NCI-H2107 treated with DMSO at 0.1 percent for 48 hours (cell line): ENCODE data around the gene C19orf85.
A peak's percentile ranks its signal among the peaks of the same experiment; 100 is the strongest.
"Not testable (repeated sequence)": the region's sequence is repeated elsewhere in the genome, so short reads cannot be mapped to it uniquely, and the experiment has no call there.

ENCODE experiments used
- DNase-seq: peaks from one replicate; lab custom pipeline; 2025; ENCODE audit not compliant: unreplicated experiment; lab: John Stamatoyannopoulos, UW

The C19orf85 gene

GRCh38 chr19:55442372-55442961 is 22.1 kb downstream of the C19orf85 start:
- peak; percentile 24 for DNase-seq

- no peak for DNase-seq
Measured at GRCh38 chr19:55441692-55442321, 22.7 kb downstream of the C19orf85 start.

- DNase-seq, result no peak
Measured at GRCh38 chr19:55441319-55441691, 23.2 kb downstream of the C19orf85 start.

- no peak for DNase-seq
Measured at GRCh38 chr19:55440411-55441105, 24.0 kb downstream of the C19orf85 start.

- no peak for DNase-seq
Measured at GRCh38 chr19:55439052-55439451, 25.5 kb downstream of the C19orf85 start.

- DNase-seq, result peak; percentile 27
Measured at GRCh38 chr19:55437410-55437809, 27.1 kb downstream of the C19orf85 start.

GRCh38 chr19:55436847-55437246 is 27.7 kb downstream of the C19orf85 start:
- DNase-seq, result no peak

- DNase-seq, result no peak
Measured at GRCh38 chr19:55435020-55435419, 29.5 kb downstream of the C19orf85 start.

- no peak for DNase-seq
Measured at GRCh38 chr19:55434356-55434919, 30.1 kb downstream of the C19orf85 start.

GRCh38 chr19:55433292-55433691 is 31.3 kb downstream of the C19orf85 start:
- no peak for DNase-seq

- DNase-seq, result no peak
Measured at GRCh38 chr19:55432241-55432959, 32.2 kb downstream of the C19orf85 start.

- no peak for DNase-seq
Measured at GRCh38 chr19:55431183-55431582, 33.4 kb downstream of the C19orf85 start.

GRCh38 chr19:55426042-55426441 is 38.5 kb downstream of the C19orf85 start:
- no peak for DNase-seq

- no peak for DNase-seq
Measured at GRCh38 chr19:55424518-55424917, 40.0 kb downstream of the C19orf85 start.

- DNase-seq, result no peak
Measured at GRCh38 chr19:55423225-55424005, 41.1 kb downstream of the C19orf85 start.

GRCh38 chr19:55421281-55421680 is 43.3 kb downstream of the C19orf85 start:
- DNase-seq, result not testable (repeated sequence)

- DNase-seq, result no peak
Measured at GRCh38 chr19:55419624-55420236, 44.8 kb downstream of the C19orf85 start.

- no peak for DNase-seq
Measured at GRCh38 chr19:55419103-55419502, 45.4 kb downstream of the C19orf85 start.

GRCh38 chr19:55418185-55418584 is 46.4 kb downstream of the C19orf85 start:
- DNase-seq, result peak; percentile 18
